NOMO-1 (cell line): Measurements from ENCODE around the gene MSI2.

Experiments
- DNase-seq, 2 experiments: peaks; one replicate each; lab custom pipeline; 2025; ENCODE audit not compliant: unreplicated experiment in 2 of 2; lab: John Stamatoyannopoulos, UW

The MSI2 gene

DNA sequence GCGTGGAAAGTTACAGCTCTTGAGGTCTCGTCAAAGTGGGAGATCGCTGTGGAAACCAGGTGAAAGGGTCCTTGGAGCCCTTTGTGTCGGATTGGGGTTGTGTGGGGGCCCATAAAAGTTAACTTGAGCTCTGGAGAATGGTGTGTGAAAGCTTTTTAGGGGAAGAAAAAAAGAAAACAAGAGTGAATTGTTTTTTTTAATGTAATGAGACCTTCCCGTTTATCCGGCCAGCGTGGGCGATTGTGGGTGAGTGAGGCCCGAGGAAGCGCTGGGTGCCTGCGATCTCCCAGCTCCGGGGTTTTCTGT is 150.6 kb downstream of the MSI2 start:
- no peak for DNase-seq

DNA sequence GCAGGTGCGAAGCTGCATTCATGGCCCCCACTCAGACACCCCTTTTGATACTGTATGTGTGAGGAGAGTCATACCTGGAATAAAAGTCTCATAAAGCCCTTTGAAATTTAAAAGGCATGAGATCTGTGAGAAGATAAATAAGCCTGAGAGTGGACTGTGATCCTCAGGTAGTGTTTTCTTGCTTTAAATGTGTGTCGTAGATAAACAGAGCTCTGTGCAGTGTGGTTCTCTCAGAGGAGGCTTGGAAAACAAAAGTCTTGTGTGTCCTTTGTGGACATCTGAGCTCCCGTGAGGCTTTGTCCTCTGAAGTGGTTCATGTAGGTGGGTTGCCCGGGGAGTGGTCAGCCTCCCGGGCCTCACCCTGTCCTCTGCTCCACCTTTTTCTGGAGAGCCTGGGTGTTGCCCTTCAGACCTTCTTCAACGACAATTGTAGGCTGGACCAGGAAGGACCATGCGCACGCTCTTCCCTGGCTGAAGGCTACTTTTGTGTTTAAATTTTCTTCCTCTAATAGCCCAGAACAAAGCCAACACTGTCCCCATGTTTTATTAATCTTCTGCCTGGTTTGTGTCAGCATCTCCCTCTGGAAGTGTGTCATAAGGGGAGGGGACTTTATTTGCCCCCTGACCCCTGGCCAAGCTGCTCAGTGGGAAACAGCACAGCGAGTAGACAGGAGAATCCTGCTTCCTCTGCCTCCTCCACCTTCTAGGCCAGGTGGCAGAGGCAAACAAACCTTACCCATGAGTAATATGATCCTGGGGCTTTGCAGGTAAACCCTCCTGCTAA is 151.2 kb downstream of the MSI2 start:
- DNase-seq = no peak

DNA sequence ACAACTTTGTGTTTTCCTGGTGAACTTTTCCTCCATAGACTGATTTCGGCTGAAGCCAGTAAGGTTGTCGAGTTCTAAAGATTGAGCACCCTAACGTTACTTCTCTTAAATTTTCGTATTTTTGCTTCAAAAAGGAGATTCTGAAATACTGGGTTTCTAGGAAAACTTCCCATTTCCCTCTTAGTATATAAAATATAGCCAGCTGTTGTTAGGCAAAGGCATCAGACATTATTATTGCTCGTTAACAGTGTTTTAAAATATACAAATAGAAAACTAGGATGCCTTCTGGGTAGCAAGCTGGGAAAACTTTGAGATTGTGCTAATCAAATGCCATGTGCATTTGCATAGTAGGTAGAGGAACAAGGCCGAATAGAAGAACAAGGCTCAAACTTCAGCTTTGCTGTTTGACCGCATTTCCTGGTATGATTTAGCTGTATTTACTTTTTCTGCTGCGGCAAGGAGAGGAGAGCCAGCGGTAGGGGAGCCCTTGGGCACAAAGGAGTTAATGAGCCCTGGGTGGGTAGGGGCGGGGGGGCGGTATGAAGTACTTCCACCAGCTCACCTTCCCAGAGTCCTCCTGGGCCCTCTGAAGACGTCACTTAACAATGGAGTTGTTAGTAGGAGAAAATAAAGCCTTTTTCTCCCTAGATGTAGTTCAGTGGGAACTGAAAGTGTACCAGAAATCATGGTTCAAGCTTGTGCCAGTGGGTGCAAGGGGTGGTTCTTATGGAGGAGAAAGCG is 151.9 kb downstream of the MSI2 start:
- DNase-seq = peak; percentile 69 to 78

DNA sequence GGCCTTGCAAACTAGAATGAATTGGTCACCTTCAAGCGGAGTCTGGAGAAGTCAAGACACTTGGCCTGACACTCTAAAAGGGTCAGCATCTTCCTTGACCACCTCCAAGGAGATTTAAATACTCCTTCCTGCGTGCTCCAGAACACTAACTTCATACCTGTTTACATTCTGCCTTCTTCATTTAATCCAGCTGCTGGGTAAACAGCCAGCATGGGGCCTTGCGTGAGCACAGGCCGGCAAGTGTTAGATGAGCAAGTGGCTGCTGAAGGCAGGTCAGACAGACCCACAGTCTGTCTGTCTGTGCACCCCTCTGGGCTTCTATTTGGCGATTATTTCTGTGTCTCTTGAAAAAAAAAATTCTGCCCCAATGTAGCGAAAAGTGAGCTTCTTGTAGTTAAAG is 153.8 kb downstream of the MSI2 start:
- no peak for DNase-seq

DNA sequence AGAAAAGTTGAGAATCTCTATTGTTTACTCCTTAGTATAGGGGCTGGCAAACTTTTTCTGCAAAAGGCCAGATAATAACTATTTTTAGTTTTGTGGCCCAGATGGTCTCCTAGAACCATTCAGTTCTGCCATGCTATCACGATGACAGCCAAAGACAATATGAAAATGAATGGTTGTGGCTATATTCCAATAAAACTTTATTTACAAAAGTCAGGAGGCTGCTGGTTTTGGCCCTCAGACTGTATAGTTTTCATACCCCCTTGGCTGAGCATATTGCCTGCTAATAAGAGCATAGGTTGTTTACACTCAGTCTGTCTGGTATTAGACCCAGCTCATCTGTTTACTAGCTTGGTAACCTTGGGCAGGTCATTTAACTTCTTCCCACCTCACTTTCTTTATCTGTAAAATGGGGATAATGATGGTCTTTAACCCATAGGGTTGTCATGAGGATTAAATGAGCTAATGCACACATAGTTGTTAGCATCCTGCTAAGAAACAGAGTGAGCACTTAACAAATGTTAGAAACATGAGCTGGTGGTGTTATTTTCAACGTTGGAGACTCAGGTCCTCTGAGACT is 156.3 kb downstream of the MSI2 start:
- no peak for DNase-seq

DNA sequence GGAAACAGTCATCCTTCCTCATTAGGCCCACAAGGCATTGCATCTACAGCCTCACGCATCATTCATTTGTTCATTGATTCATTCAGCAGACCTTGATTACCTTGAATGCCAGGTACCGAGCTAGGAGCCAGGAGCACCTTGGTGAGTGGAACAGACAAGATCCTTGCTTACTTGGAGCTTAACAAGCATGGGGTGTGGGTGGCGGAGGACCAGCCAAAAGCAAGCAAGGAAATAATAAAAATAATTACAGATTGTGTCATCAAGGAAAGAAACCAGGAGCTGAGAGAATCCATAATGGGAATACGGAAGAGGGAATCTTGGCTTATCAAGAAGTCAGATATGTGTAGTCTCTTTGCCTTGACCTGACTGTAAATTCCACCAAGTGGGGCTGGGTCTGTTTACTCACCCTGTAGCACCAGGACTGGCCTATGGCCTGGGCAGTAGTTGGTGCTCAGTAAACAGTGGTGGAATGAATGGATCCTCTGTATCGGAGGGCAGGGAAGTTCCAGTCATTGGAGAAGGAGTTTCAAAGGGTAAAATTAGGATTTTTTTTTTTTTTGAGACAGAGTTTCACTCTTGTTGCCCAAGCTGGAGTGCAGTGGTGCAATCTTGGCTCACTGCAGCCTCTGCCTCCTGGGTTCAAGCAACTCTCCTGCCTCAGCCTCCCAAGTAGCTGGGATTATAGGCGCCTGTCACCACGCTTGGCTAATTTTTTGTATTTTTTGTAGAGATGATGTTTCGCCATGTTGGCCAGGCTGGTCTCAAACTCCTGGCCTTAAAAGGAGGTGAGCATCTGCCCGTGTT is 157.7 kb downstream of the MSI2 start:
- DNase-seq = no peak

DNA sequence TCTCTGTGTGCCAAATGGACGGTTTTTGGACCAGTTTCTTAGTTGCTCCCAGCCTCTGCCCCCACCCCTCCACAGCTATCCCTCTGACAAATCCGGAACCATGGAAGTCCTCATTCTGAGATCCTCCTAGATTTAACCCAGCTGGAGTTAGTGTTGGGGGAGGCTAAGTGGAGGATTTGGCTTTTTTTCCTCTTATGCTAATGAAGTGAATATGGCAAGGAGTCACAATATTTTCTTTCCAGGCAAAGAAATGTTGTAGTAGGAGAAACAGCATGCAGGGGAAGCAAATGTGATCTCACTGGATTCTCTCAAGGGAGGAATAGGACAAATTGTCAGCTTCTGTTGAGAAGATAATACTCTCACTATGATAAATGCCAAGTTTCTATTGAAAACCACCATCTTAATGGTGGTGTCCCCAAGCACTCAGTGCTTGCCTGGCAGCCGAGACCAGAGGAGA is 159.5 kb downstream of the MSI2 start:
- no peak for DNase-seq

DNA sequence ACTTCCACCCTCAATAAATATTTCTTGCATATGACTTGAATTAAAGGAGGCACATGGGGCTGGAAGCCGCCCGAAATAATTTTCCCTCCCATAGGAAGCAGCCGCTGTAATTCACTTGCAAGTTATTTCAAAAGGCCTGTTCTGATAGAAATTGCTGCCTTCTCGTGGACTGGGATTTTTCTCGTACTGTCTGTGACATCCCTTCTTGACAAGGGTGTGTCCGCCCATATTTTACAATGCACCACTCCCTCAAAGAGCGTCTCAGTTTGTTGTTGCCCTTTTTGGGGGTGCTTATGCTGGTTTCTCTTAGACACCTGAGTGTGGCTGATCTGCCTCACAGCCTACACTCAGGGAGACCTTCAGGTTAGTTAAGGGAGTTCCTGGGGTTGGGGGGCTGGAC is 160.0 kb downstream of the MSI2 start:
- DNase-seq = no peak

DNA sequence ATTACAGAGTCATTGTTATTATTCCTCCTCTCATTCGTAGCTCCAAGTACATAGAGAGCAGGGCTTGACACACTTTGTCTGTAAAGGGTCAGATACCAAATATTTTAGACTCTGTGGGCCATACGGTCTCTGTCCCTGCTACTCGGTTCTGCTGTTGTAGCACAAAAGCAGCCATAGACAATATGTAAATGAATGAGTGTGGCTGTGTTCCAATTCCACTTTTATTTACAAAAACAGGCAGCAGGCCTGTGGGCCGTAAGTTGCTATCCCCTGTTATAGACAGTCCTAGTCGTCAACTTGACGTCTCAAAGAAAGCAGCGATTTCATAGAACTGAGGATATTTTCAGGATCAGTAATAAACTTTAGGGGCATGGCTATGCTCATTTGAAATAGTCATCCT is 161.6 kb downstream of the MSI2 start:
- no peak for DNase-seq

DNA sequence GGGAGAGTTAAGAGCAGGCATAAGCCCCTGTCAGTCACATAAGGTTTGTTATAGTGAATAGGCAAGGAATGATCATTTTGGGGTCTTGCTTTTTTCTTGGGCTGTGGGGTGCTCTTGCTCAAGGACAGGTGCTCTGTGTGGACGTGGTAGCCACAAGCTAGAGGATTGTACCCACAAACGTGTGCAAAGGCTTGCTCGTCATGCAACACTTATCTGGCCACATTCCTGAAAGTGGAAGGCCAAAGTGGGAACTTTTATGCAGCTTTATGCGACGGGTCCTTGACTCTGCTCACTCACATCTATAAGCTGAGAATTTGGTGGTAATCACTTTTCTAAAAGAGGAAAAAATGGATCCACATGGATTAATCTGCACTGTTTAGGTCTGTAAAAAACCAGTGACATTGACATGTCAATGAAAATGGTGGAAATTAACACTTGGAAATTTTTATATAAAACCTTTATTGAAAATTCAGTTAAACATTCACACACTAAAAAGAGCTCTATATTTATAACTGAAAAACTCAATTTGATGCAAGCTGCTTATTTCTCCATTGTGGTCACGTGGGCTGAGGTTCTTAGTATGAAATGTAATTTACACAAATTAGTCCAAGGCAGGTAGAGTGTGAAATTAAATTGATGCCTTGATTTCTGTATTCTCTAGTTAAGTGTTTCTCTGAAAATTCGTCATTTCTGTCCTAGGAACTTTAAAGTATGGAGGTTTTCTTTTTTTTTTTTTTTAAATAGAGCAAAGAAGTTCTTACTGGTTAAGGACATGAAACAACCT is 162.3 kb downstream of the MSI2 start:
- no peak for DNase-seq

DNA sequence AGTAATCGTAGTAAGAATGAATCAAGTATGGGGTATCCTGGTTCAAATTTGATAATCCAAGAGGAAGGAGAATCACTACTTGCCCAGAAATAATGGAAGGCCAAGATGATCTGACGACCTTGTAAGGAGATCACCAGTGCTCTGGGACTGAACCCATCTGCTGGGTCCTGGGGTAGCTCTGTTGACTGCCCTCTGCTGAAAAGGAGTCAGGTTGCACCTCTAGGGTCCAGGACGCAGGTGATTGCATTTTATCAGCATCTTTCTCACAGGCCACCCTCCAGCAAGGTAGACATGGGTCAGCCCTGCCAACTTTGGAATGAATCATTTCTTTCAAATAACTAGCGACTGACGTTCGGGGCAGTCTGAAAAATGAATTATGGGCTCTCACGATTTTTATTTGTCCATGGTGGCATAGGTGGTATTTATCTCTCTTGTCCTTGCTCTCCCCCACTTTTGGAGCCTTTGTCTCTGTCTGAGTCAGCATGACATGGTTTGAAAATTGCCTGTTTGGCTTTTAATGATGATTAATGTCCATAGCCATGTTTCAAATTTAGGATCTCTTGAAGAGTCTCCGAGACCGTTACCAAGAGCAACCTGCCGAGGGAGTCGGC is 163.7 kb downstream of the MSI2 start:
- DNase-seq = no peak

DNA sequence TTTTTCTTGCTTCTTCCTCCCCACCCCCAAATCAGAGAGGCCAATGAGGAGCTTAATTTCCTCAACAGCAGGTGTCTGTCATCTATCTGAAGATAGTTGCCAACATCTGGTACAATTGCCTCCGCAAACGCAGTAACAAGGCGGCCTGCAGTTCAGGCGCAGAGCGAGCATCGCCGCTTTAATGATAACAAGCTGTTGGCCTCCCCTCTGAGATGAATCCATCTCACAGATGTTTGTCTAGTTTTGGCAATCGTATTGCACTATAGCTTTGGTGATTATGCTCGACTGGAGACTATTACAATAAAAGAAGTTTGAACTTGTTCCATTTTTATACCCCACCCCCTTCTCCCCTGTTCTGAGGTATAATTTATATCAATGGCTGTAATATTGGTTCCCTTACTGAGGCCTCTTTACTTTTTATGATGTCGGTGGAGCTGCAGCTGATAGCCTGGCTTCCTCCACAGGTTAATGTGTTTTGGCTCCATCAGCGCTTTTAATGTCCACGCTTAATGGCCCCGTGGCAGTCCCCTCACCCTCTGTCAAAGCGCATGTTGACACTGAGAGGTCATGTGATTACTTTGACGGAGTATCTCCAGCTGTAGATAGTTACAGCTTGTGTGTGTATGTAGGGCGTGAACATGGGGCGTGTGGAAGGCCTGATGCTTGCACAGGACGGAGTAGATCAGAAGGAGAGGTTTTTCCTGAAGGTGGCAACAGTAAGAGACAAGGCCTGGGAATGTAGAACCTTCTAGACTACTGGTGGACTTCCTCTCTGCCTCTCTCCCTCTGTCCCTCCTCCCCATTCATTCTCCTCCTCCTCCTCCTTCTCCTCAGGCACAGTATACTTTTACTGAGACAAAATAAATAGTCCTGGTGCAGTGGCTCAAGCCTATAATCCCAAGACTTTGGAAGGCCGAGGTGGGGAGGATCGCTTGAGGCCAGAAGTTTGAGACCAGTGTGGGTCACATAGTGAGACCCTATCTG is 164.7 kb downstream of the MSI2 start:
- DNase-seq = no peak

DNA sequence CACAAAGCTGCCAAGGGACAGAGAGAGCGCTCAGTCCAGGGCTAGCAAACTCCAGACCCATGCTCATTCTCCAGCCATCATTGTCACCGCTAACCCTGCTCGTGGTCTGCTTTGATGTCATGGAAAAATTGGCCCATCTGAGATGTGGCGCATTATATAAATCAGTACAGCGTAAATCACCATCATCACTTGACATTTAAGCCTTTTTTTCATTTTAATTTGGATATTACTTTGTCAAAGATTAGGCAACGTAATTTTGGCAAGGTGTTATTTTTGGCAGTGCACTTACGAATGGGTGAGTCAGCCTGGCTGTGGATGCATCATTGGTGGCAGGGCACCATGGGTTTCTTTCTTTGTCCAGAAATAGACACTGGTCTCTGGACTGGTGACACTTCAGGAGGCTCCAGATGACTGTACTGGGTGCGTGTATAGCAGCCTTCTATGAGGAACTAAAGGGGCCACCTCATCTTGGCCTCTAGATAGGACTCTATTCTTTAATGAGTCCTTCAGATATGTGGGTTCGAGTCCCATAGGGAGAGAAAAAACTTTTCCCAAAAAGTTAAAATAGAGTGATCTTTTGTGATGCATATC is 166.3 kb downstream of the MSI2 start:
- DNase-seq = peak; percentile 66 to 88

DNA sequence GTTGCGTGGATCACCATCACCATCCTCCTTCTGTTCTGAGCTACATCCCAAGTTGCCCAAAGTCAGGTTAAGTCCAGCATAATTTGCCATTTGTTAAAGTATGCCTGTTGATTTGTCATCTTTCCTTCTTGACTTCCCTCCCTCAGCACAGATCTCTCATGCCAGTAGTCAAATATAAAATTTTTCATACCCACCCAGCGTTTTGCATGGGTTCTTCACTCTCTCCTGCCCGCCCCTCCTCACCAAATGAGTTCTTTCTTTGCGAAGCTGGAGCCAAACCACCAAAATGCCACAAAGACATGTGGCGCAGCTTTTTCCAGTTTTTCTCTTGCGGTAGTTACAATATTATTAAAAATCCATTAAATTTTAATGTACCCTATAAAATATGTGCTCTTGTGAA is 167.2 kb downstream of the MSI2 start:
- no peak for DNase-seq

DNA sequence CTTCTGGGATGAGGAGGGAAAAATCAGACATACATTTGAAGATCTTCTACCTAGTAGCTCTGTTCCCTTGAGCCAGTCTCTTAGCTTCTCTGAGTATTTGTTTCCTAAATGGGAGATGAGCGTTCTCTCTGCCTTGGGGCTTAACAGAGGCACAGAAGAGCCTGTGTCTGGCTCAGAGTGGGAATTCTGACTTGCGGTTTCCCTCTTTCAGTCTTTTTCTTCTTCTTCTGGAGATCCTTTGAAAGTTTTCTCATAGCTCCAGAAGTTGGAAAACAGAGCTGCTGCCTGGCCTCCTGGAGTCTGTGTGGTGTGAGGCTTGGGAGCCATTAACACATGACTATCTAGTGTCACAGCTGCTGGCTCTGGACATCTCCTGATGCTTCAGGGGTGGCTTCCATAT is 167.9 kb downstream of the MSI2 start:
- no peak for DNase-seq

DNA sequence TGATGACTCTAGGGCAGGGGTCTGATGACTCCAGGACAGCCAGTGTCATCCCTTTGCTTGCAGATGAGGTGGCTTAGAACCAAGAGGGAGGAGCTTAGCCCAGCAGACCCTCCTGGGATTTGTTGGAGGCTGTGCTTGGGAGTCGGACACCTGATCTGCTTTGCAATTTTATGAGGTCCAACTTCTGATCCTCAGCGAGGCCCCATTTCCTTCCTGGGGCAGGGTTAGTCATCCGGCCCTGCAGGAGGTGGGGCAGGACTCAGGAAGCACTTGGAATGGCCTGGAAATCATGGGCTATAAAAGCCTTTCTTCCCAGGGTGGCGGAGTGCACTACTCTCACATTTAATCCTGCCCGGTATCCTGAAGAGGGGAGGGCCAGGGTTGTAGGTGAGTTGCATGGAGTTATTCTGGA is 168.5 kb downstream of the MSI2 start:
- DNase-seq = no peak

DNA sequence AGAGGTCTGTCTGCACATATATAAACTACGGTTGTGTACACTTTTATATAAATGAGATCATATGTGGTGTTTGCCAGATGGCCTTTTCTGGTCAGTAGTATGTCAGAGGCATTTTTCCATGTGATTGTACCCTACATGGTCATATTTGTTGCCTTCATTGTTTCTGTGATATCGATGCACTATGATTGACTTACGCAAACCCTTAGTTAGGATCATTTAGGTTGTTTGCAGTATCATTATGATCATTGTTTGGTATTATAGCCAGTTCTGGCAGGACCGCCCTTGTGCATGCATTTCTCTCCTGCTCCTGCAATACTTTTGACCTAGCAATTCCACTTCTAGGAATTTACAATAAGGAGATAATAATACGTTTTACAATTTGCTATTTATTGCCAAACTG is 169.1 kb downstream of the MSI2 start:
- DNase-seq = no peak
